GM18870 (cell line): ENCODE data around the gene TMEM273.

Experiments
- ATAC-seq: cut with Tn5 transposase; IDR thresholded peaks from one replicate; pipeline ENCODE4 v1.9.1; 2021; ENCODE audit warnings: moderate library complexity; ENCODE audit not compliant: unreplicated experiment

The TMEM273 gene

DNA sequence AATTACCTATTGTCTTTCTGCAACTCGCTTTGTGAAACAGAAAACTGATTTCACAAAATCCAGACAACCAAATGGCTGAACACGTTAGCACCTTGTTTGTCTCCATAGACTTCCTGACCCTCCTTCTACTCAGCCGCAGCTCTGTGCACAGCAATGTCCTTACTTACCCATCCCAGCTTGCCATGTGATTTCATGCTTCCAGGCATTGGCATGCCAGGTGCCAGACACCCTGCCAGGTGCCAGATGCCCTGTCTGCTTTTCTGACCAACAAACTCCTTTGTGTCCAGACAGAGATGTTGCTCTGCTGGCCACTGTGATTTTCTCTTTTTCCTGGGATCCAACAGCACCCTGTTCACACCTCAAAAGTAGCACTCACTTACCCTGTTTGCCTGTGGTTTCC lies 38.3 kb downstream of the TMEM273 start:
- no peak for ATAC-seq

DNA sequence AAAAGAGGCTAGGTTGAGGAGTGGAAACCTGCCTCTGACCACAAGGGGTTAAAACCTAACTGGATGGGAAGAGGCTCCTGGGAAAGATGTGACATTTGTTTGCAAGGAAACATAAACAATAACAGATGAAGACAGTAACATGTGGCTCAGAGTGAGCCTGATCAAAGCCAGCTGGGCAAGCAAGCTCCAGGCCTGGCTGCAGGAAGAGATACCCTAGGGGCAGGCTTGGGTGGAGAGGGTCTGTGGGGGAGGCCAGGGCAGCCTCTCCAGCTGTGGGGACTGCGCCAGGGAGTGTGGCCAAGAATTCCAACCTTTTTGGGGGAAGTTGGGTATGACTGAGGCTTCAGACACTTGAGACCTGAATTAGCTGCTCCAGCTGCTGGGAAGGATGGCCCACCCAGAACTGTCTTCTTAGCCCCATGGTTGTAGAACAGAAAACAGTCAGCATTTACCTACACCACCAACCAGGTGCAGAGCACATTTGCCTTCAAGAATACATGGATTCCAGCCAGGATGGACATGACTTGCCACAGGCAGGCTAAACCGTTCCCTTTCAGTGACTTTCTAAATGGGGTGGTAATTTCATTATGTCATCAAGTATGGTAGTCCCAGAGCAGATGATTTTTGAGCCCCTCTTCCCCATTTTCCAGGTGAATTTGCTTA lies 44.0 kb downstream of the TMEM273 start:
- ATAC-seq = no peak

DNA sequence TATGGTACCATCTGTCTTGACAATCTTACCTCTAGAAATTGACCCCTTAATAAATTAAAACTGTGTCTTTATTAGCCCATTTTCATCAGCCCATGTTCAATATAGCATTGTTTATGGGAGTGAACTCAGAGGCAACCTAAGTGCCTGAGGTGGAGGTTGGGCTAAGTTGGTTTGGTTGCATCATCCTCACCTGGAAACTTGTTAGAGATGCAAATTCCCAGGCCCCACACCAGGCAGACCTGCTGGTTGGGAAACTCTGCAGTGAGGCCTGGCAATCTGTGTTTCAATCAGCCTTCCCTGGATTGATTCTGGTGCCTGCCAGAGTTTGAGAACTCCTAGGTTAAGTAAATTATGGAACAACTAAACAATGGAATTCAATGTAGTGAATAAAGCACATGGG lies 44.9 kb downstream of the TMEM273 start:
- ATAC-seq = no peak

DNA sequence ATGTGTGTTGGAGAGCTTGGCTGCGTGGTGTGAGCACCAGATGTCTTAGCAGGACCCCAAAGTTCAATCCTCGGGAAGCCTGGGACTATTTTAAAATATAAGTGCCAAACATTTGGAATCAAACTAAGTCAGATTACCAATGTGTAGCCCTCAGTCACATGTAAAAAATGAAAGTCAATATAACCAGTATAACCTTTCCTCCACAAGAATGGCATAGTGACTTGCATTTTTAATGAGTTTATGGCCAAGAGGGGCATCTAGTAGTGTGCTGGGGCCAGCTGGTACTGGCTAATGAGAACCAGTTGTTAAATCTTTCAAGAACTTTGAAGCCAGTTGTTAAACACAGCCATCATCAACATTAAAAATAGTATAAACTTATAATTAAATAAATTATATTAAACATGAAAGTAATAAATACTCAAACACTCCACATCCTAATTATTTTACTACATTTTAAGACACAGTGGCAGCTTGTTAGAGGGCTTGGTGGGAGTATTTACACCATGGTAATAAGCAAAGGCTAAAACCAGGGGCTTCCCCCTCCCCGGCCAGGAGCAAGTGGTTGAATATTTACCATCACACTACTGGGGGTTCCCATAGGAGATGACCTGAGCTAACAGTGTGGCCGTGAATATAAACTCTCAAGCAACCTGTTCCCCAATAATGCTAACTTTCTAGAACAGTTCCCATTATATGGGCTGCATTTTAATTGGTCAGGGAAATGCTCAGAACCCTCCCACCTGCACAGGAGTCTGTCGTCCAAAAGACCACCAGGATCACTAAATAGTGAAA lies 46.5 kb downstream of the TMEM273 start:
- peak; percentile 65 for ATAC-seq

DNA sequence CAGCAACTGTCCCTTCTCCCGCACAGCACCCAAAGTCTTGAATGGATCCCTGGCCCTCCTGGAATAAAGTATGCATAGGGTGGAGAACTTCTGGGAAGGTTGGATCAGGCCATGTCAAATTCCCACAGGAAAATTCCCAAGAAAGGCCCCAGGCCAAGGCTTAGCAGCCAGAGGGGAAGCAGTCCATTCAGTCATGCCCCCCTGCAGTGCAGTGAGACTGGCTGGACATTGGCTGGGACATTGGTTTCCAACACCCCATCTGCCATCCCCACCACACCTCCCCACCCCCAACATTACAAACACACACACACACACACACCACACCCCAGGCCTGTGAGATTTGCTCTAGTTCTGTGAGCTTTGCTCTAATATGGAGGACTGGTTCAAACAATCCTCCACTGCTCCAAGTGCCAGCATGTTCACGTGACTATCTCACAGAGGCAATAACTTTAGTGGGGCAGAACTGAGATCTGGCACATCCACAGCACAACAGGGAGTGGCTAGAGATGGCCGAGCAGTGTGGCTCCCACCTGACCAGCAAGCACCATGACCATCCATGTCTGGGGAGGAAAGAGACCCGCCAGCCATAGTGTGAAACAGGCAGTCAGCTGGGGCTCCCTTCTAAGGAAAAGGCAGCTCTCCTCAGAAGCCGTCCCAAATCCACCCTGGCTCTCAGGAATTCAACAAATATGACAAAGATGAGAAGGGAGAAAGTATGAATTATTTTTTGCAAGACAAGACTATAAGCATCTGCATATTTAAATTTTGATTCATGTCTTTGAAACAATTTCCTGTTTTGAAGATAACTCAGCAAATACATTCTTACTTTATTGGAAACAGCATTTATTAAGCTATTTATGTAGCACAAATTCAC lies 47.6 kb downstream of the TMEM273 start:
- ATAC-seq = no peak

DNA sequence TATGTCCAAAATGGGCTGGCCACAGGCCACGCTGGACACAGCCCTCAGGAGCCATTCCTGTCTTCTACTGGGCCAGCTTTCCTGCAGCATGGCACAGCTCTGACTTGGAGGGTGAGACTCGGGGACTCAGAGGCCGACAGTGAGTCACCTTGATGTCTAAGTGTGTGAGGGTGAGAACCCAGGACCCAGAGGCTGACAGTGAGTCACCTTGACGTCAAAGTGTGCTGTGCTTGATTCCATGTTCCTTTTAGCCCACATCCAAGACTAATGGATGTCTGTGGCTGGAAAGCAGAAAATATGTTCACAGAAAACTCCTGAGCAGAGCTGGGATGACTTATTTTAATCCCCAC lies 48.4 kb downstream of the TMEM273 start:
- ATAC-seq = no peak

DNA sequence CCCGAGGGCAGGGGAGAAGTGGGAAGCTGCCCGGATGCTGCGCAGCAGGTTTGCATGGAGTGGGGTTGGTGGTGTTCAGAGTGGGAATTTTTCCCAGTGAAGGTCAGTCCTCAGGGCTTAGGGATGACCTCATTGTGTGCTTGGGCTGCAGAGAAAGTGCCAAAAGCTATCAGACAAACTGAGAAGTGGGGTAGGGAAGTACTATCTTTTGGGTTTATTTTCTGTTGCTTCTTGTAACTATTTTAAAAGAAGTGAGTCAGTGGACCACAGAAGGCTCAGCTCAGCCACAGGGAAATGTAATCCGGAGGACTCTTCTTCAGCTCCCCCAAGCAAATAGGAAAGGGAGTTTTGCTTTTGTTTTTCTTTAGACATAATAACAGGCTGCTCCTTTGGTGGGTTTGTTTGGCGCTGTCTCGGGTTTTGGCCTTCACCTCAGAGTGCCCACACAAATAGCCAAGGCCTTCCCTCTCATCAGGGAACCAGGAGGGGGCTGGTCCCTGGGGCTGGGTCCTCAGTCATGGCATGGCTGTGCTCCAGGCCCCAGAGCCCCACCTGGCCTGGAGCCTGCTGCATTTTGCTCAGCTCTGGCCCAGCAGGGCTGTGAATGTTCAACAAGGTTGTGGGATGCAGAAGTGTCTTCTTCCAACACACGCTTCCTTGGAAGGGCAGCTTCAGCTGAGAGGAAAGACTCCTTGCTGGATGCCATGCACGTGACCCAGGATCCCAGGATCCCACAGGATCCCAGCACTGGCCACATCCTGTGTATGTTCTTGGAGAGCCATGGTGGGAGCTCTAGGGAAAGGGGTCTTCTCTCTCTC lies 49.0 kb downstream of the TMEM273 start:
- ATAC-seq = no peak

DNA sequence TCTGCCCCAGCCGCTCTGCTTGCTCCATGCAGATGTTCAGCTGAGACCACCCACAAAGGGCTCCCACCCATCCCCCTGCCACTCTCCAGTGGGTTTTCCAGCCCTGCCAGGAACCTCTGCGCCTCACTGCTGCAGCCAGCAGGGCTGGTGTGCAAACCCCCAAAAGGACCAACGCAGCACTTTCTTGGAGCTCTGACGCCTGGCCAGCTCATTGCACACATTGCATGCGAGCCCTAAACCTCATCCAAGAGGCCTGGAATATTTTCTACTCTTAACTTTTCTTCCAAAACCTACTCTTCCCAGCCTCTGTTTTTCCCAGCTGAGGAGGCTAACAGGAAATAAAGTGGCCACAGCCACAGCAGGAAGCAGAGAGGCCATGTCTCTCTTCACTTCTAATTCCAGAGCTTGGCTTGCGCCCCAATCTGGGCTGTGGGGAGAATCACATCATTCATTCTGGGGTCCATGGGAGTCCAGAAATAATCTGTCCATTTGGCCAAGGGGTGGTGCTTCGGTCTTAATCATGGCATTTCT lies 49.8 kb downstream of the TMEM273 start:
- no peak for ATAC-seq

DNA sequence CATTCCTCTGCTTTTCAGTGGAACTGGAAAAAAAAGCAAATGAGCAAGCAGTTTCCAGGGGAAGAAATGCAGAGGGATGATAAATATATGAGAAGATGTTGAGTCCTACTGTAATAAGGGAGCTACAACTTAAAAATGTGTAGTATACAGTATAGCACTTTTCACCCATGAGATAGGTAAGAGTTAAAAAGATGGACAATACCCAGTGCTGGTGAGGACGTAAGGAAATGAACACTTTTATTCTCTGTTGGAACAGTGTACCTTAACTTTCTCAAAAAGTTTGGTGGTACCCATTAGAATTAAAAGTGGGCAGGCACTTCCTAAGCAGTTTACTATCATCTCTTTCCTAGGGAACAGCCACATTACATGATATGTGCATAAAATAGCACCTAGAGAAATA lies 51.7 kb downstream of the TMEM273 start:
- no peak for ATAC-seq

DNA sequence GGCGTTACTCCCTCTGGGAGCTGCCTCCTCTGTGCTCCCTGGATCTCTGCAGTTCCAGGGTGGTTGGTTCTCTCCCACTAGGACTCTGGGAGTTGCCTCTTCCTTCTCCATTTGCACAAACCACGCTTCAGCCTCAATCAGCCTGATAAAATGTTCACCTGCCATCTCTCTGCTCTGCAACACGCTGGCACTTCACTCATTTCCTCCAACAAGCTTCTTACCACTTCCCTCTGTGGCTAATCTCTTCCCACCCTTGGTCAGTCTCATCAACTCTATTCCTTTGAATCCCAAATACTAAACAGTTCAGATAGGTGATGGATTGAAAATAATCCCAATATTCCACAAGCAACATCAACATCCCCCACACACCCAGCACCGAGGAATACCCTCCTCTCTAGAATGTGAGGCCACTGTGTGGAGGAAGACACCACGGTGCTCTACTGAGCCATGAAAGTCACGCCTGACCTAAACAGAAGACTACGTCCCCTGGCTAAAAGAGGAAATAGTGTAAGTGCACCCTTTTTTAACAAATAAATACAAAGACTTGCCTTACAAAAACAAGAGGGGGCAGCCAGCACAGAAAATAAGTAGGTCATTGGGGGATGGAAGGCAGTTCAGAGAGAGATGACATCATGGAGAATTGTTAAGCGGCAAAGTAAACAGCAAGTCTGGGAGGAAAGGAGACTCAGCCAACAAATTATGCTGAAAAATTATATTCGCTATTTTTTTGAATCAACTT lies 52.4 kb downstream of the TMEM273 start:
- ATAC-seq = no peak

DNA sequence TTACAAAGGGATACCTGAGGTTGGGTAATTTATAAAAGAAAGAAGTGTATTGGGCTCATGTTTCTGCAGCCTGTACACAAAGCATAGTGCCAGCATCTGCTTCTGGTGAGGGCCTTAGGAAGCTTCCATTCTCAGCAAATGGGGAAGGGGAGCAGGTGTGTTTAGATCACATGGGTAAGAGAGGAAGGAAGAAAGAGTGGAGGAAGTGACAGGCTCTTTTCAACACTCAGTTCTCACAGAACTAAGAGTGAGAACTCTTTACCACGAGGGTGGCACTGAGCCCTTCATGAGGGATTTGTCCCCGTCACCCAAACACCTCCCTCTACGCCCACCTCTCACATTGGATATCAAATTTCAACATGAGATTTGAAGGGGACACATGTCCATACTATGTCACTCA lies 53.9 kb downstream of the TMEM273 start:
- no peak for ATAC-seq

DNA sequence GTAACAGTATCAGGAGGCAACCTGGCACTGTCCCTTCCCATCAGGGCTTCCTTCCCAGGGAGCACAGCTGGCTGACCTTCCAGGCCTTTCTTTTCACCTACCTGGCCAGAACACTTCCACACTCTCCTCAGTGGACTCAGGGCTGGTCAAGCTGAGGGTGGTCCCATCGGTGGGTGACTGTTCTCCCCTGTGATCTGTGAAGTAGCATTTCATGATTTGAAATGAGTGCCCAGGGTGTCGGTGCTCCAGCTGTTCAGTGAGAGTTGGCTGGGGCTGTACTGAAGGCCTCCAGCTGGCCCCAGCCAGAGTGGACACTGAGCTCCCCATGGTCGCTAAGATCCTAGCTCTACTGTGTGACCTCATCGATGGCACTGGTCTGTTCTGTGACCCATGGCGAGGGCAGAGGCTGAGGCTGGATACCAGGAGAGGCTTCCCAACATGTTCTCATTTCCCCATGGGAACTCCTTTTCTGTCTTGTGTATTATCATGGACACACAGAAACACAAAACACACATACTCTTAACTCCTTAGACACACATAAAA lies 54.4 kb downstream of the TMEM273 start, which contains the start of gene FAM170B:
FAM170B (minus strand) TSS at position 316 of the 543 bp plus-strand sequence; CDS start at position 213, 103 bp downstream.
- ATAC-seq = no peak

DNA sequence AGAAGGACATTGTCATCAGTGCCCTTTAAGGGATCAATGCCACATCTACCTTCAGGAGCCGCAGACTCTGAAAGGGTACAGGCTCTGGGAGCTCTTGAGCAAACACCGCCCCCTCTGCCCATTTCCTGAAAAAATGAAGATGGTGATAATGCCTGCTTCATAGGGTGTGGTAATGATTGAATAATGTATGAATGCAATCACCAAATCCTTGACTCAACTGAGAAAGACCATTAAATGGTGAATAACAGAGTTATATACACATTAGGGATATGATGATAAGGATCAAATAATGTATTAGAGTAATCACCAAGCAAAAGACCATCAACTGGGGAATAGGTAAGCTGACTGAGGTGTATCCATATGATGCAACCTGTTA lies 55.8 kb downstream of the TMEM273 start:
- no peak for ATAC-seq

DNA sequence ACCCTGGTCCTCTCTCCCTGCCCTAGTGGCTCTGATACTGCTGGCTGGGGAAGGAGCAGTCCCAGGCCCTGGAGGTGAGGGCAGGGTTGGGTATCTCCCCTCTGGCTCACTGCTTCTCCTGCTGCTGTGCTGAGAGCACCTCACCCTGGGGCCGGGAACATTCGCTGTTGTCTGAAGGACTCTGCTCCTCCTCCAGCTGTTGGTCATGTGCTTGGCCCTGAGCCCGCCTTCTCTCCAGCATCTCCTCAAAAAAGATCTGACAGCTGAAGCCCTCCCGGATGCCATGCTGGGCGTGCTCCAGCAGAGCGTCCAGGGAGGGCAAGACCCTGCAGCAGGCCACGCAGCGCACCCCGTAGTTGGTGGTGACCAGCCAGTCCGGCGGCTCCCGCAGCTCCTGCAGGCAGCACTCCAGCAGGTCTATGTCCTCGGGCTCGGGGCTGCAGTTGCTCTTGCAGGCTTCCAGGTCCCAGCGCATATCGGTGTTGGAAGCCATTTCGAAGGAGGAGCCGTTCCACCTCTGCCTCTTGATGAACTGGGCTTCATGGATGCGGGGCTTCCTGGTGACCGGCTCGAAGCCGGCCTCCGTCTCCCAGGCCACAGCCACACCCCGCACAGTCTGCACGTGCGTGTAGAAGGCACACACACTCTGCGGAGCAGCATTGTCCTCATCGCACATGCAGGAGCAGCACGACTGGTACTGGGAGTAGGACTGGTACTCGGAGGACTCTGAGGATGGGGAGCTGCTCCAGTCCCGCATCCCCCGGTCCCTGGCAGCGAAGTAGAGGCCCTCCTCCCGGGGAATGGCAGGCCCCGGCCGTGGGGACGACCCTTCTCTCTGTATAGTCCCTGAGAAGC lies 56.5 kb downstream of the TMEM273 start:
- ATAC-seq = no peak

DNA sequence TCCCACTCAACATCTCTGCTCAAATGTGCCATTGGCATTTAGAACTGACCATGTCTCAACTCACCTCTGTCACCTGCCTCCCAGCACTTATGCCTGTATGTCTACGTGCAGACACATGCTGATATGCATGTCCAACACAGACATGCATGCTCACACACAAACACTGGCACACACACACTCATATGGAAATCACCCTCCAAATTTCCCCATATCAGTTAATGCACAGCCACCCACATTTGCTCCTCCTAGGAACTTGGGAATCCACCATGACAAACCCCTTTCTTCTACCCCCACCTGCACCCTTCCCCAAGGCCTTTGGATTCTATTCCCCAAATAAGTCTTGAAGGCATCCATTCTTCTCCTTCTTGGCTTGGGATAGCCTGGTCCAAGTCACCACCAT lies 58.8 kb downstream of the TMEM273 start:
- ATAC-seq = no peak

DNA sequence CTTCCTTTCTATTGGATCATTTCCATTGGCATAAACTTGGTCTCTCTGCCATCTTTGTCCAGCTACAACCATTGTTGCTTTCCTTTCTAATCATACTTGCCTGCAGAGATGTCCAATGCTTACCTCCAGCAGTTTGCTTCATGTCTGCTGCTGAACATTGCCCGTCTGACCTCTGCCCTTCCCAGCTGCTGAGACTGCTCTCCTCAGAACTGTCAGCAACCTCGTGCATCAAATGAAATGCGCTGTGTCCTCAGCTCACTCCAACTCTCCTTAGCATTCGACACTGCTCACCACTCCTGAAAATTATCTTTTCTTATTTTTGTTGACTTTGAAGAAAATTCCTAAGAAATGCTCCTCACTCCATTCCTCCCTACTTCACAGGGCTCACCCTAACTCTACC lies 59.3 kb downstream of the TMEM273 start:
- ATAC-seq = no peak

DNA sequence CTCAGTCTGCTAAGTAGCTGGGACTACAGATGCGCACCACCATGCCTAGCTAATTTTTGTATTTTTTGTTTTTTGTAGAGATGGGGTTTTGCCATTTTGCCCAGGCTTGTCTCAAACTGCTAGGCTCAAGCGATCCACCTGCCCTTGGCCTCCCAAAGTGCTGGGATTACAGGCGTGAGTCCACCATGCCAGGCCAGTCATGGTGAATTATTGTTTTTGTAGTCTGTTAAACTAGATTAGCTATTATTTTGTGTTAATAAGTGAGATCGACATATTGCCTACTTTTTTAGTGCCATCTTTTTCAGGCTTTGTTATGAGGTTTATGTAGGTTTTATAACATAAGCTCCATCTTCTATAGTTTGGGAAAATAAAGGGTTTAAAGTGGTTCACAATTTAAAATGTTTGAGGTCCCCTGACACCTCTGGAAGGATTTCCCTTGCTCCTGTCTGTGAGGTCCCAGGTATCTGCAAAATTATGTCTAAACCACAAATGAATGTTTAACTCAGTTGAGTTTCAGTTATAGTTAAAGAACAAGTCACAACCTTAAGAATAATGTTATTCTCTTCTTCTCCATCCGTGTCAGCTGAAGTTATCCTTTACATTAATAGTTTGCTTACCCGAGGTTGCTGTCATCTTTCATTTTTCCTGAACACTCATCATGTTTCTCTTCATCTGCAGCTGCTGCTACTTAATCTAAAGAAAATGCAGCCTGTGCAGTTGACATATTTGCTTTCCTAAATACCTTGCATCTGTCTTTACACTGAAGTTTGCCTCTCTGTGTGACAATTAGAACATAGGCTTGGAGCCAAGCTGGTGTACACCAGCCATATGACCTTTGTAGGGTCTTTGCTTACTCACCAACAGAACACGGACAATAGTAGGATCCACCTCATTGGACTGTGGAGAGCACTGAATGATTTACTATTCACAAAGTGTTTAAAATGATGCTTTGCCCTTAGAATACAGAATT lies 63.9 kb downstream of the TMEM273 start:
- ATAC-seq = no peak

DNA sequence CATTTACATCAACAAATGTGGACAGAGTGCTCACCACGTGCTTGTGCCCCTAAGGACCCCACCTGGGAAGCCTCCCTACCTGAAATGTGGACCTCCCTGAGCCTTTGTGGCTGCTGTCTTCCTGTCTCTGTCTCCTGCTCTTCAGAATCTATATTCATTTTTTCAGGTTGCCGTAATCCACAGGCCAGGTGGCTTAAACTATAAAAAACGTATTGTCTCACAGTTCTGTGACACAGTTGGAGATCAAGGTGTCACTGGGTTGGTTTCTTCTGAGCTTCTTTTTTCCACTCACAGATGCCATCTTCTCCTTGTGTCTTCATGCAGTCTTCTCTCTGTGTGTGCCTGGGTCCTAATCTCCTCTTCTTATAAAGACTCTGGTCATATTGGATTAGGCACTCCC lies 67.3 kb downstream of the TMEM273 start:
- ATAC-seq = no peak
